GM12878 (cell line): ENCODE data around the gene AGBL3.

Source experiments
- TF ChIP-seq, protein P1 (sequence below): IDR thresholded peaks from 2 replicates; pipeline ENCODE4 v1.6.1; 2012; ENCODE audit warnings: low read depth, low read length, improper control_type of control experiment
- TF ChIP-seq, protein P2 (sequence below): fragments of 450-650 bp; IDR thresholded peaks from 2 replicates; pipeline ENCODE4 v1.6.1; 2016; ENCODE audit warnings: mild to moderate bottlenecking

DNA sequence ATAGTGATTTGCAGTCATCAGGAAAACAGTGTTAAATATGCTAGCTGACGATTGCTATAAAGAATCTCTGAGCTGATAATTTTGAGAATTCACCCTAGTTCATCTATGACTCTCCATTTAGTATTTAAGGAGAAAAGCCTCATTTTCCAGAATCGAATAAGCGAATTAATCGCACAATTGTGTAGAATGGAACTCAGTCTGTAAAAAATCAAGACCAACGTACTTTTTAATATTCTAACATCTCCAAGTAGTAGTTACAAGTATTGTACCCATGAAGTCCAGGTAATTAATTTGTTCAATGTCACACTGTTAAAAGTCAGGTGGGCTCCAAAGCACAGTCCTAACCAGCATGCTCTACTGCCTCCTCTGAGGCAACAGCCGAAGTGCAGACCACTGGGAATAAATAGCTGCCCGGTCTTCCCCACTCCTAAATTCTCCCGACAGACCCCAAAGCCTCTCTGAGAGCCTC is 380 bp upstream of the AGBL3 start:
- TF ChIP-seq, protein P1, sequence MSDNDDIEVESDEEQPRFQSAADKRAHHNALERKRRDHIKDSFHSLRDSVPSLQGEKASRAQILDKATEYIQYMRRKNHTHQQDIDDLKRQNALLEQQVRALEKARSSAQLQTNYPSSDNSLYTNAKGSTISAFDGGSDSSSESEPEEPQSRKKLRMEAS: no peak
- TF ChIP-seq, protein P2, sequence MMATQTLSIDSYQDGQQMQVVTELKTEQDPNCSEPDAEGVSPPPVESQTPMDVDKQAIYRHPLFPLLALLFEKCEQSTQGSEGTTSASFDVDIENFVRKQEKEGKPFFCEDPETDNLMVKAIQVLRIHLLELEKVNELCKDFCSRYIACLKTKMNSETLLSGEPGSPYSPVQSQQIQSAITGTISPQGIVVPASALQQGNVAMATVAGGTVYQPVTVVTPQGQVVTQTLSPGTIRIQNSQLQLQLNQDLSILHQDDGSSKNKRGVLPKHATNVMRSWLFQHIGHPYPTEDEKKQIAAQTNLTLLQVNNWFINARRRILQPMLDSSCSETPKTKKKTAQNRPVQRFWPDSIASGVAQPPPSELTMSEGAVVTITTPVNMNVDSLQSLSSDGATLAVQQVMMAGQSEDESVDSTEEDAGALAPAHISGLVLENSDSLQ: no peak
